SK-N-MC (cell line): ENCODE results near the gene ADGRG7.

Source experiments
- EZH2 ChIP-seq: fragments of 200-600 bp; sonication (generic); IDR thresholded peaks from one replicate; pipeline ENCODE4 v1.6.1; 2017; ENCODE audit warnings: antibody characterized with exemption
- POLR2AphosphoS5 ChIP-seq: IDR thresholded peaks from 2 replicates; pipeline ENCODE4 v1.6.1; 2012; ENCODE audit warnings: mild to moderate bottlenecking, low read depth, low read length, borderline replicate concordance

GRCh38 chr3:100578646-100579045 lies 30.8 kb upstream of the ADGRG7 start:
- TF ChIP-seq EZH2 (no peak), POLR2AphosphoS5 (no peak)
